Stimulated activated naive B cell treated with anti-CD40 and anti-IgM and Interleukin-4, amounts not matched to agents 10 μg/mL and 1 μg/mL and 100 μg/mL, for 72 hours (primary cell): Measurements from ENCODE around the gene BCL7A.

Source experiments
- ATAC-seq, 2 donors: fragments of 150-1000 bp; cut with Tn5 transposase; replicated peaks; 2 replicates each; pipeline ENCODE4 v1.10.0; 2021; ENCODE audit warnings: moderate library complexity in 1 of 2
- DNase-seq: peaks from one replicate; pipeline ENCODE4 v3.0.0; 2021
- H3K27ac Mint-ChIP-seq: one replicate; pipeline ENCODE4 v1.8.0; 2022; ENCODE audit warnings: mild to moderate bottlenecking, mixed read lengths
- H3K27me3 Mint-ChIP-seq, 2 donors: one replicate each; pipeline ENCODE4 v1.8.0; 2022; ENCODE audit warnings: mixed read lengths in 2 of 2
- H3K36me3 Mint-ChIP-seq, 2 donors: one replicate each; pipeline ENCODE4 v1.8.0; 2022; ENCODE audit warnings: mixed read lengths in 2 of 2, mild to moderate bottlenecking in 1 of 2
- H3K4me1 Mint-ChIP-seq, 2 donors: one replicate each; pipeline ENCODE4 v1.8.0; 2022; ENCODE audit warnings: mixed read lengths in 2 of 2, mild to moderate bottlenecking in 1 of 2
- H3K4me3 Mint-ChIP-seq, 2 donors: one replicate each; pipeline ENCODE4 v1.8.0; 2022; ENCODE audit warnings: mild to moderate bottlenecking in 2 of 2, mixed read lengths in 2 of 2, moderate library complexity in 1 of 2
- H3K9me3 Mint-ChIP-seq, 2 donors: one replicate each; pipeline ENCODE4 v1.8.0; 2022; ENCODE audit warnings: mixed read lengths in 2 of 2, mild to moderate bottlenecking in 1 of 2

The BCL7A gene

DNA sequence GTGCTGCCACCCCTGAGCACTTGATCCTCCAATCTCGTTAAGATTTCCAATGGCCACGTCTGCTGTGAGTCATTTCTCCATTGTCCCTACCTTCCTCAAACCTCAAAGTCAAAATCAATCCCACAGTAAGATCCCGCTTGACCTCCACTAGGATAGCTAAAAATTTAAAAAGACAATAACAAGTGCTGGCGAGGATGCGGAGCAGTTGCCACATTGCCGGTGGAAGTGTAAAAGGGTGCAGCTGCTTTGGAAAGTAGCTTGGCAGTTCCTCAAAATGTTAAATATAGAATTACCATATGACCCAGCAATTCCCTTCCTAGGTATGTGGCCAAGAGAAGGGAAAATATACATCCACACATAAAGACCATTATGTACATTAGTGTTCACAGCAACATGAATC lies 9.5 kb upstream of the BCL7A start:
- Mint-ChIP-seq H3K36me3 (peaks cover 0 to 5% of the 10 kb centered on the region in 2 donors), H3K27ac (no peak overlapping the region), H3K27me3 (no peaks in the 10 kb centered on the region), H3K4me3 (no peak overlapping the region), H3K4me1 (peaks cover 22 to 58% of the 10 kb centered on the region in 2 donors), H3K9me3 (no peaks in the 10 kb centered on the region)
- no peak for DNase-seq
- ATAC-seq: no peak

- Mint-ChIP-seq H3K36me3 (peaks cover 0 to 5% of the 10 kb centered on the region in 2 donors), H3K4me3 (no peak overlapping the region), H3K27me3 (no peaks in the 10 kb centered on the region), H3K9me3 (no peaks in the 10 kb centered on the region), H3K27ac (peak overlapping the region; percentile 2), H3K4me1 (peaks cover 18 to 50% of the 10 kb centered on the region in 2 donors)
- DNase-seq (no peak), ATAC-seq (peak; percentile 41 to 43)
Measured at GRCh38 chr12:122013136-122013535, 8.5 kb upstream of the BCL7A start.

GRCh38 chr12:122013791-122014590 lies 7.7 kb upstream of the BCL7A start:
- H3K4me1 Mint-ChIP-seq: peaks cover 19 to 50% of the 10 kb centered on the region in 2 donors
- ATAC-seq (no peak), DNase-seq (no peak)
- peaks cover 4 to 8% of the 10 kb centered on the region in 2 donors for H3K36me3 Mint-ChIP-seq
- H3K27me3 Mint-ChIP-seq: no peaks in the 10 kb centered on the region
- H3K4me3 Mint-ChIP-seq: no peak overlapping the region
- H3K27ac Mint-ChIP-seq: no peak overlapping the region
- no peaks in the 10 kb centered on the region for H3K9me3 Mint-ChIP-seq

GRCh38 chr12:122014781-122015180 lies 6.9 kb upstream of the BCL7A start:
- DNase-seq: no peak
- no peak for ATAC-seq
- no peak overlapping the region for H3K4me3 Mint-ChIP-seq

GRCh38 chr12:122018457-122018856 lies 3.2 kb upstream of the BCL7A start:
- Mint-ChIP-seq H3K4me1 (peaks cover 19 to 39% of the 10 kb centered on the region in 2 donors), H3K36me3 (peaks cover 10 to 23% of the 10 kb centered on the region in 2 donors), H3K9me3 (no peaks in the 10 kb centered on the region), H3K27me3 (no peaks in the 10 kb centered on the region), H3K27ac (no peak overlapping the region), H3K4me3 (peak overlapping the region in 1 of 2 donors; percentile 57)
- no peak for ATAC-seq
- DNase-seq: no peak

More at GRCh38 chr12:122014781-122015180, 6.9 kb upstream of the BCL7A start:
- H3K36me3 Mint-ChIP-seq: peaks cover 5 to 15% of the 10 kb centered on the region in 2 donors
- H3K4me1 Mint-ChIP-seq: peaks cover 20 to 50% of the 10 kb centered on the region in 2 donors
- H3K9me3 Mint-ChIP-seq: no peaks in the 10 kb centered on the region
- no peaks in the 10 kb centered on the region for H3K27me3 Mint-ChIP-seq
- no peak overlapping the region for H3K27ac Mint-ChIP-seq

DNA sequence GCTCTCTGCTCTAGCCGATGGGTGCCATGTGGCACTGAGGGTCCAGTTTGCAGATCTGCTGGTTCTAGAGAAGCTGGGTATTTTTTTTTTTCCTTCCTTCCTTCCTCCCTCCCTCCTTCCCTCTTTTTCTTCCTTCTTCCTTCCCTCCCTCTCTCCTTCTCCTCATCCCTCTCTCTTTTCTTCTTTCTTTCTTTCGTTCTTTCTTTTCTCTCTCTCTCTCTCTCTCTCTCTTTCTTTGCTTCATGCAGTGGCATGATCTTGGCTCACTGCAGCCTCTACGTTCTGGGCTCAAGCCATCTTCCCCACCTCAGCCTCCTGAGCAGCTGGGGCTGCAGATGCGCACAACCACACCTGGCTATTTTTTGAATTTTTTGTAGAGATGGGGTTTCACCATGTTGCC lies 2.7 kb upstream of the BCL7A start:
- Mint-ChIP-seq H3K9me3 (no peaks in the 10 kb centered on the region), H3K27ac (no peak overlapping the region), H3K27me3 (no peaks in the 10 kb centered on the region), H3K4me1 (peaks cover 19 to 37% of the 10 kb centered on the region in 2 donors), H3K4me3 (peak overlapping the region; percentile 57 to 64), H3K36me3 (peaks cover 10 to 23% of the 10 kb centered on the region in 2 donors)
- ATAC-seq (no peak), DNase-seq (no peak)

DNA sequence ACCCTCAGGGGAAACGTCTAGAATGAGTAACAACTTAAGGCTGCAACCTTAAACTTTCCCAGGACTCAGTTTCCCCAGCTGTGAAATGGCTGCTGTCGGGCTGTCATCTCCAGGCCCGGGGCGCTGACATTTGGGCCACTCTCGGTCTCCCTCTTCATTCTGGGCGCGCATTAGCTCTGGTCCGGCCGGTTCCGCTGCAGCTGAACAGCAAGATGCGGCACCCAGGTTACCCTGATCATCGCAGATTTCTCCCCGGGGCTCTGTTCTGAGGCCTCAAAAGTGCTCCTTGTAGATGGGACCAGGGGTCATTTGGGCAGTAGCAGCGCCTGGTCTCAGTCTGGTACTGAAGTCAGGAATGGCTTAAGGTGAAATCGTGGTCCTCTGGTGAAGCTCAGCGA lies 890 bp upstream of the BCL7A start:
- ATAC-seq: no peak
- no peak for DNase-seq
- Mint-ChIP-seq H3K9me3 (peaks cover 0 to 3% of the 10 kb centered on the region in 2 donors), H3K36me3 (peaks cover 15 to 25% of the 10 kb centered on the region in 2 donors), H3K27me3 (no peaks in the 10 kb centered on the region), H3K4me1 (peaks cover 19 to 48% of the 10 kb centered on the region in 2 donors), H3K27ac (peak overlapping the region; percentile 96), H3K4me3 (peak overlapping the region; percentile 86 to 96)

- DNase-seq (no peak), ATAC-seq (peak; percentile 2 to 5)
- Mint-ChIP-seq H3K9me3 (peaks cover 0 to 3% of the 10 kb centered on the region in 2 donors), H3K36me3 (peaks cover 15 to 25% of the 10 kb centered on the region in 2 donors), H3K4me3 (peak overlapping the region; percentile 86 to 96), H3K27me3 (no peaks in the 10 kb centered on the region), H3K4me1 (peaks cover 20 to 50% of the 10 kb centered on the region in 2 donors), H3K27ac (peak overlapping the region; percentile 96)
Measured at GRCh38 chr12:122021193-122021821, 377 bp upstream of the BCL7A start.

DNA sequence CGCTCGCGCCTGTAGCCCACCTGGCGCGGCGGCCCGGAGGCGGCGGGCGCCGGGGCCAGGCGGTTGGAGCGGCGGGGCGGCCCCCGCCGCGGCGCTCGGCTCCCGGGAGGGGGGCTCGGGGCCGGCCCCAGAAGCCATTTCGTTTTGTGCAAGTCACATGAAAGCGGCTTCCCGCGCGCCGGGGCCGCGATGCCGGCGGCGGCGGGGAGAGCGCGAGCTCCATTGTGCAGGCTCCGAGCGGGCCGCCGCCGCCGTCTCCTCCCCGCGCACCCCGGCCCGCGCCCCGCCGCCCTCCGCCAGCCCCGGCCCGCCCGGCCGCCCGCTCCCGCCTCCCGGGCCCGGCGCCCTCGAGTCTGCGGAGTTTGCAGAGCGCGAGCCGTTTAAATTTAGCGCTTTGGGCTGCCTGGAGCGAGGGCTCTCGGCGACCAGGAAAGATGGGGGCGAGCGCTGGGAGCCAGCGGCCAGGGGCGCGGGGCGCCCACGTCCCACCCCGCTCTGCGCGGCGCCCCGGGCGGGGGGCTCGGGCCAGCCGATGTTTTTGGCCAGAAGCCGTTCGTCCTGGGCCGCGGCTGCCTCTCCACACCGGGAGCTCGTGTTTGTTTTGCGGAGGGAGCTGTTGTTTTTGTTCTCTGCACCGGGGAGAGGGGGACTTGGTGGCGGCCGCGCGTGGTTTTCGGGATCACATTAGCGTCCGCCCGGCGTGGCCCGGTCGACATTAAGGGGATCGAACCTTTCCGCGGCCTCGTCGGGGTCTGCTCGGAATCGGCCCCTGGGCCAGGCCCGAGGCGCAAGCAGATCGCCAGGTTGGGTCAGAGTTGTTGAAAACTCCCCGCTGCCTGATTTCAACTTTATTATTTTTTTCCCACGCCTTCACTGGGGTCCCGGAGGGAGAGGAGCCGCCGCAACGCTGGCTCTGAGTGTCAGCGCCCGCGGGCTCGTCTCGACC lies 982 bp downstream of the BCL7A start:
- DNase-seq (no peak), ATAC-seq (peak; percentile 5 to 10)
- H3K4me3 Mint-ChIP-seq: peak overlapping the region; percentile 90 to 95
- H3K27ac Mint-ChIP-seq: peak overlapping the region; percentile 98
- H3K4me1 Mint-ChIP-seq: peaks cover 30 to 62% of the 10 kb centered on the region in 2 donors
- H3K9me3 Mint-ChIP-seq: peaks cover 0 to 3% of the 10 kb centered on the region in 2 donors
- H3K36me3 Mint-ChIP-seq: peaks cover 15 to 33% of the 10 kb centered on the region in 2 donors
- no peaks in the 10 kb centered on the region for H3K27me3 Mint-ChIP-seq

- peaks cover 37 to 70% of the 10 kb centered on the region in 2 donors for H3K4me1 Mint-ChIP-seq
- peaks cover 13 to 34% of the 10 kb centered on the region in 2 donors for H3K36me3 Mint-ChIP-seq
- peak; percentile 60 for DNase-seq
- H3K9me3 Mint-ChIP-seq: peaks cover 0 to 3% of the 10 kb centered on the region in 2 donors
- H3K27ac Mint-ChIP-seq: peak overlapping the region; percentile 98
- H3K27me3 Mint-ChIP-seq: no peaks in the 10 kb centered on the region
- peak; percentile 40 to 44 for ATAC-seq
- H3K4me3 Mint-ChIP-seq: peak overlapping the region; percentile 90 to 95
Measured at GRCh38 chr12:122023339-122024131, 1.9 kb downstream of the BCL7A start.

DNA sequence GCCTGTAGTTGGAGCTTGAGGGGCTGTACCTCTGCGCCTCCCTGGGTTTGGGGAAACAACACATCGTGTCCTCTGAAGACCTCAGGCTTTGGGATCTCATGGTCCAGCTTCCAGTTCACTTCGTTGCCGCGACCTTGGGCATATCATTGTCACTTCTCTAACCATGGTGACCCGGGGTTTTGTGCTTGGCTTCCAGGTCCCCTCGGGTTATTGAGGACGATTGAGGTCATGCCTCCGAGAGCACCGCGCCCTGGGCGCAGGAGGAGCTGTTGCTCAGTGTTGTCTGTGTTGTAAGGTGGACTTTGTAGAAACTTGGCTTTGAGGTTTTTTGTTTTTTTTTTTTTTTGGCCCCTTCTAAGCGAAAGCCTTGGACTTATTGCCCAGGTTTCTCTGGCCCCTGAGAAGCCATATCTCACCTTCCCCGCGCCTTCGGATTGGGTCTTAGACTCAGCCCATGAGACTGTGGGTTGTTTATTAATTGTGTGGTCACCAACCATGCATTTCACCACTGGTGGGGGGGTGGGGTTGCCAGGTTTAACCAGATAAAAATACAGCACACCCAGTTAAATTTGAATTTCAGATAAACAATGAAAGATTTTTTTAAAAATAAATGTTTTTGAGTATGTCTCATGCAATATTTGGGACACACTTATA lies 2.6 kb downstream of the BCL7A start:
- peak overlapping the region; percentile 78 to 95 for H3K4me3 Mint-ChIP-seq
- H3K27ac Mint-ChIP-seq: peak overlapping the region; percentile 91
- peaks cover 41 to 70% of the 10 kb centered on the region in 2 donors for H3K4me1 Mint-ChIP-seq
- peaks cover 0 to 3% of the 10 kb centered on the region in 2 donors for H3K9me3 Mint-ChIP-seq
- DNase-seq (no peak), ATAC-seq (peak; percentile 51 to 58)
- H3K27me3 Mint-ChIP-seq: no peaks in the 10 kb centered on the region
- H3K36me3 Mint-ChIP-seq: peaks cover 15 to 36% of the 10 kb centered on the region in 2 donors

GRCh38 chr12:122026706-122027333 lies 5.1 kb downstream of the BCL7A start:
- no peaks in the 10 kb centered on the region for H3K27me3 Mint-ChIP-seq
- no peak for DNase-seq

More at GRCh38 chr12:122026706-122027333, 5.1 kb downstream of the BCL7A start:
- peaks cover 22 to 44% of the 10 kb centered on the region in 2 donors for H3K36me3 Mint-ChIP-seq
- H3K27ac Mint-ChIP-seq: peak overlapping the region; percentile 89
- H3K4me1 Mint-ChIP-seq: peaks cover 50 to 75% of the 10 kb centered on the region in 2 donors
- ATAC-seq: no peak
- H3K9me3 Mint-ChIP-seq: peaks cover 0 to 3% of the 10 kb centered on the region in 2 donors
- peak overlapping the region; percentile 16 to 45 for H3K4me3 Mint-ChIP-seq
